ENCODE data around the gene CEP89. TPM values are rescaled to one million over a fixed set of nuclear protein-coding genes. Genes with fewer than 3 reads are reported as not detected.

The CEP89 gene

DNA sequence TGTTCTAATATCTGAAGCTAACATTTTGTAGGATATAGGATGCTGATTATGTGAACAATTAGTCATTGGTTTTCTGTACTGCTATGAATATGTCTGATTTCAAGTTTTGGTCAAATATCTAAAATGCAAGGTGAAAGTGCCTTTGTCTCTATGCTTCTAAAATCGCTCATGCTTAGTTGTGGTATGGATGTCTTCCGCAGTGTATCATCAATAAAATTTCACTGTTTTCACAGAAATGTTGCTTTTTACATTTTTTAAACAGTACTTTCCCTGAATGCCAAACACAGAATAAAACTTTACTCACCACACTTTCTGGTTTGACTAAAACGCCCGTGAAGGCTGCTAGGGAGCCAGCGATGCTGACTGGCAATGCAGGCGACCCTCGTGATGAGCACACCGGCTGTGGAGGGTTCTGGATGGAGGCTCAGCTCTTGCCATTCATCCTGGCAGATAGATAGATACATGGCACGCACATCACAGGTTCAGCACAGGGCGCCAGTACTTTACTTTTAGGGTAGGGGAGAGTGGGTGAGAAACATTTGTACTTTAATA lies 142.3 kb downstream of the CEP89 start:
- Histone ChIP-seq H3K23ac (ENCODE audit: low read depth, low read length, poor library complexity) (no peak overlapping the region), H2AK5ac (ENCODE audit: low read depth, low read length) (no peak overlapping the region), H3K79me1 (ENCODE audit: low read depth, low read length) (no peaks in the 10 kb centered on the region), H3K4me1 (ENCODE audit: control insufficient read depth in 2 of 2, insufficient read depth in 1 of 2, low read depth in 1 of 2, low read length in 2 of 2) (peaks cover 9 to 11% of the 10 kb centered on the region in 2 donors), H3K9me3 (replicated peaks in 1 of 2; ENCODE audit: control insufficient read depth in 2 of 2, insufficient read depth in 1 of 2, low read depth in 1 of 2, low read length in 2 of 2) (no peaks in the 10 kb centered on the region), H3K4me2 (ENCODE audit: insufficient read depth, low read length, poor library complexity, severe bottlenecking) (no peak overlapping the region), H2BK5ac (ENCODE audit: low read length) (no peak overlapping the region), H3K18ac (ENCODE audit: low read length) (no peak overlapping the region), H3K27me3 (ENCODE audit: control insufficient read depth in 3 of 3, insufficient read depth in 3 of 3, low read depth in 1 of 3, low read length in 3 of 3) (no peaks in the 10 kb centered on the region), H3K27ac (replicated peaks; ENCODE audit: low read length) (no peak overlapping the region), H2BK15ac (ENCODE audit: low read length) (no peak overlapping the region), H4K91ac (ENCODE audit: low read depth, low read length, poor library complexity) (no peak overlapping the region), H3K36me3 (replicated peaks in 1 of 2; ENCODE audit: control insufficient read depth in 2 of 2, insufficient read depth in 2 of 2, low read length in 2 of 2) (no peaks in the 10 kb centered on the region), H3K14ac (ENCODE audit: low read length) (no peak overlapping the region), H2AFZ (ENCODE audit: low read length) (no peak overlapping the region), H2BK120ac (ENCODE audit: low read depth, low read length) (no peak overlapping the region), H3K4me3 (ENCODE audit: low read length in 2 of 2) (no peak overlapping the region), H4K8ac (ENCODE audit: low read depth, low read length) (no peak overlapping the region), H3K9ac (ENCODE audit: low read depth, low read length, poor library complexity) (no peak overlapping the region), H3K4ac (ENCODE audit: low read length) (no peak overlapping the region), H2BK12ac (ENCODE audit: low read length) (no peak overlapping the region)
- no CpG with 5 or more reads among the region's 10 CpGs for WGBS, 2 donors (ENCODE audit: extremely low coverage in 2 of 2, insufficient read length in 2 of 2, insufficient replicate concordance in 1 of 2)
- DNase-seq (ENCODE audit: low spot score): no peak

- no CpG with 5 or more reads among the region's 15 CpGs for WGBS, 2 donors (ENCODE audit: extremely low coverage in 2 of 2, insufficient read length in 2 of 2, insufficient replicate concordance in 1 of 2)
- H3K4ac ChIP-seq (ENCODE audit: low read length): no peak overlapping the region
- no peak overlapping the region for H3K23ac ChIP-seq (ENCODE audit: low read depth, low read length, poor library complexity)
- DNase-seq (ENCODE audit: low spot score): no peak
- no peak overlapping the region for H2BK12ac ChIP-seq (ENCODE audit: low read length)
- H3K14ac ChIP-seq (ENCODE audit: low read length): no peak overlapping the region
- H3K36me3 ChIP-seq (replicated peaks in 1 of 2; ENCODE audit: control insufficient read depth in 2 of 2, insufficient read depth in 2 of 2, low read length in 2 of 2): no peaks in the 10 kb centered on the region
- no peak overlapping the region for H3K4me3 ChIP-seq (ENCODE audit: low read length in 2 of 2)
- H3K18ac ChIP-seq (ENCODE audit: low read length): peak overlapping the region; percentile 33
- H2AK5ac ChIP-seq (ENCODE audit: low read depth, low read length): no peak overlapping the region
- H3K9ac ChIP-seq (ENCODE audit: low read depth, low read length, poor library complexity): no peak overlapping the region
- no peaks in the 10 kb centered on the region for H3K27me3 ChIP-seq (ENCODE audit: control insufficient read depth in 3 of 3, insufficient read depth in 3 of 3, low read depth in 1 of 3, low read length in 3 of 3)
- peaks cover 13 to 17% of the 10 kb centered on the region in 2 donors for H3K4me1 ChIP-seq (ENCODE audit: control insufficient read depth in 2 of 2, insufficient read depth in 1 of 2, low read depth in 1 of 2, low read length in 2 of 2)
- no peak overlapping the region for H3K4me2 ChIP-seq (ENCODE audit: insufficient read depth, low read length, poor library complexity, severe bottlenecking)
- no peaks in the 10 kb centered on the region for H3K79me1 ChIP-seq (ENCODE audit: low read depth, low read length)
- no peak overlapping the region for H2BK120ac ChIP-seq (ENCODE audit: low read depth, low read length)
- H3K9me3 ChIP-seq (replicated peaks in 1 of 2; ENCODE audit: control insufficient read depth in 2 of 2, insufficient read depth in 1 of 2, low read depth in 1 of 2, low read length in 2 of 2): no peaks in the 10 kb centered on the region
- H3K27ac ChIP-seq (replicated peaks; ENCODE audit: low read length): no peak overlapping the region
- H4K8ac ChIP-seq (ENCODE audit: low read depth, low read length): no peak overlapping the region
- no peak overlapping the region for H4K91ac ChIP-seq (ENCODE audit: low read depth, low read length, poor library complexity)
- H2BK15ac ChIP-seq (ENCODE audit: low read length): no peak overlapping the region
- no peak overlapping the region for H2AFZ ChIP-seq (ENCODE audit: low read length)
- H2BK5ac ChIP-seq (ENCODE audit: low read length): no peak overlapping the region
These were observed 143.0 kb downstream of the CEP89 start for GRCh38 chr19:32828643-32829344.

- no peak overlapping the region for H3K4me2 ChIP-seq (ENCODE audit: insufficient read depth, low read length, poor library complexity, severe bottlenecking)
- no peak for DNase-seq (ENCODE audit: low spot score)
- no peak overlapping the region for H3K18ac ChIP-seq (ENCODE audit: low read length)
- H3K14ac ChIP-seq (ENCODE audit: low read length): no peak overlapping the region
- peaks cover 13 to 17% of the 10 kb centered on the region in 2 donors for H3K4me1 ChIP-seq (ENCODE audit: control insufficient read depth in 2 of 2, insufficient read depth in 1 of 2, low read depth in 1 of 2, low read length in 2 of 2)
- no peaks in the 10 kb centered on the region for H3K36me3 ChIP-seq (replicated peaks in 1 of 2; ENCODE audit: control insufficient read depth in 2 of 2, insufficient read depth in 2 of 2, low read length in 2 of 2)
- no peak overlapping the region for H2AFZ ChIP-seq (ENCODE audit: low read length)
- no peak overlapping the region for H2BK12ac ChIP-seq (ENCODE audit: low read length)
- no peak overlapping the region for H3K4ac ChIP-seq (ENCODE audit: low read length)
- H3K23ac ChIP-seq (ENCODE audit: low read depth, low read length, poor library complexity): no peak overlapping the region
- H2BK120ac ChIP-seq (ENCODE audit: low read depth, low read length): no peak overlapping the region
- no peak overlapping the region for H2BK5ac ChIP-seq (ENCODE audit: low read length)
- no peak overlapping the region for H3K9ac ChIP-seq (ENCODE audit: low read depth, low read length, poor library complexity)
- no peaks in the 10 kb centered on the region for H3K27me3 ChIP-seq (ENCODE audit: control insufficient read depth in 3 of 3, insufficient read depth in 3 of 3, low read depth in 1 of 3, low read length in 3 of 3)
- no peak overlapping the region for H2AK5ac ChIP-seq (ENCODE audit: low read depth, low read length)
- H3K27ac ChIP-seq (replicated peaks; ENCODE audit: low read length): no peak overlapping the region
- no peak overlapping the region for H4K91ac ChIP-seq (ENCODE audit: low read depth, low read length, poor library complexity)
- peaks cover 0 to 2% of the 10 kb centered on the region in 2 donors for H3K9me3 ChIP-seq (replicated peaks in 1 of 2; ENCODE audit: control insufficient read depth in 2 of 2, insufficient read depth in 1 of 2, low read depth in 1 of 2, low read length in 2 of 2)
- no peak overlapping the region for H3K4me3 ChIP-seq (ENCODE audit: low read length in 2 of 2)
- no peak overlapping the region for H2BK15ac ChIP-seq (ENCODE audit: low read length)
- H4K8ac ChIP-seq (ENCODE audit: low read depth, low read length): no peak overlapping the region
- no peaks in the 10 kb centered on the region for H3K79me1 ChIP-seq (ENCODE audit: low read depth, low read length)
- WGBS, 2 donors (ENCODE audit: extremely low coverage in 2 of 2, insufficient read length in 2 of 2, insufficient replicate concordance in 1 of 2): no CpG with 5 or more reads among the region's 4 CpGs
These were observed 143.6 kb downstream of the CEP89 start for GRCh38 chr19:32828139-32828538.

Small RNAs within 50 kb of the gene (small RNA-seq; reads per million reads assigned to genes)
- gene RN7SKP22 (ENCODE audit: insufficient read depth): not detected

Data from neuronal stem cell (in vitro differentiated cells).